SKM-1 treated with dmso at 0.1 percent for 144 hours (cell line): ENCODE measurements around the gene SLC15A5.
A peak's percentile ranks its signal among the peaks of the same experiment; 100 is the strongest.

Experiments used
- DNase-seq: peaks from one replicate; lab custom pipeline; 2025; ENCODE audit not compliant: unreplicated experiment; lab: John Stamatoyannopoulos, UW

Gene SLC15A5, protein sequence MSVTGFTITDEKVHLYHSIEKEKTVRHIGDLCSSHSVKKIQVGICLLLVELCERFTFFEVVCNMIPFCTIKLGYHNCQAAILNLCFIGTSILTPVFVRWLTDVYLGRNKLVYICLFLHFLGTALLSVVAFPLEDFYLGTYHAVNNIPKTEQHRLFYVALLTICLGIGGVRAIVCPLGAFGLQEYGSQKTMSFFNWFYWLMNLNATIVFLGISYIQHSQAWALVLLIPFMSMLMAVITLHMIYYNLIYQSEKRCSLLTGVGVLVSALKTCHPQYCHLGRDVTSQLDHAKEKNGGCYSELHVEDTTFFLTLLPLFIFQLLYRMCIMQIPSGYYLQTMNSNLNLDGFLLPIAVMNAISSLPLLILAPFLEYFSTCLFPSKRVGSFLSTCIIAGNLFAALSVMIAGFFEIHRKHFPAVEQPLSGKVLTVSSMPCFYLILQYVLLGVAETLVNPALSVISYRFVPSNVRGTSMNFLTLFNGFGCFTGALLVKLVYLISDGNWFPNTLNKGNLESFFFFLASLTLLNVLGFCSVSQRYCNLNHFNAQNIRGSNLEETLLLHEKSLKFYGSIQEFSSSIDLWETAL

GRCh38 chr12:16277585-16277984 lies at the start of gene SLC15A5:
Gene SLC15A5, minus strand, starts transcription at chr12:16277685. Its CDS starts 0 bp downstream, at chr12:16277685.
- DNase-seq, result no peak

DNA sequence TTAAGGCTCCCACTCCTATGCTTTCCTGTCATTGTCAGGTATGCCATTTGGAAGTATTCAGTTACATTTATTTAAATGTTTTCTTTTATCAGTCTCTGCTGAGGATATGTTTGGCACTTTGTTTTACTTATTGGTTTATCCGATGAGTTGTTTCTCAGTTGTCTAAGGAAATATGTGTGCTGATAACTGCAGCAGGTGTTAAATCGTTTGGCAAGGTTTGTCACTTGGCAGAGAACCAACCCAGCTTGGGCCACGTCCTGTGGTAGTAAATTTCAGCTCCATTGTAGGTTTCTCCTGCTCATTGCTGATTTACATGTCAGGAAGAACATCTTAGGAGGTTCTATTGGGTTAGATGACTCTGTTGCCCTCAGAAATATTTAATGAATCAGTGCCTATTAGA lies 47.9 kb upstream of the SLC15A5 start:
- no peak for DNase-seq

DNA sequence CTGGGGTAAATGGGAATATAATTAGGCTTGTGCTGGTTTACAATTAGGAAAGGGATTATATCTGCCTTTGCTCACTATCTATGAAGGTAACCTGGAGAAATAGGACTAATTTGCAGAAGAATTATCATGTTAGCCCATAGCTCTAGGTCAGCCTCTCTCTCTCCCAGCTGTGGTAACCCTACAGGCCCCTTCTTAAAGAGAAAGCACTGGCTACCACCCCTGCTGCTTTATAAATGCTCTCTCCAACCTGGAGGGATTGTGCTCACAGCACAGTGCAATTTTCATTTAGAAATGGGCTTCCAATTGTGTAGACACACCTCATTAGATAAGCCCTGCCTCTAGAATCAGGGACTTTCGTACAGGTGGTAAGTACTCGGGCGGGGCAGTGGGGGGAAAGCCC lies 47.3 kb upstream of the SLC15A5 start:
- no peak for DNase-seq

DNA sequence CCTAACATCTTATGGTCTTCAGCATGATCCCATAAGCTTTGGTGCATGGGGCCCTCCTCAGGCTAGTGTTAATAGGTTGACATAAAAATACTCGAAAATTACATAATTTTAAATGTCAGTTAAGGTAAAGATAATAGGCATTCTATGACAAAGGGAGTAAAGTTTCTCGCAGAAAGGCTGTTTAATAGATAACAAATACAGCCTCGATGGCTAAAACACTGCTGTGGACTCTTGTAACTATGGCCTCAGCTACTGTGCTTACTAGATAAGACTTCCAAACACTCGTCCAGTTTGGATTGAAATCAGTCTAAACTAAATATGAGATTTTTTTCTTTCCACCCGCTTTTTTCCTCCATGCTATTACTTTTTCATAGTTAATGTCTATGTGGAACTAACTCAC lies 46.8 kb upstream of the SLC15A5 start:
- DNase-seq, result no peak

- no peak for DNase-seq
These were observed 46.2 kb upstream of the SLC15A5 start for GRCh38 chr12:16323638-16324037.

GRCh38 chr12:16323010-16323409 lies 45.5 kb upstream of the SLC15A5 start:
- DNase-seq, result no peak

GRCh38 chr12:16310934-16311333 lies 33.4 kb upstream of the SLC15A5 start:
- no peak for DNase-seq

GRCh38 chr12:16307856-16308475 lies 30.5 kb upstream of the SLC15A5 start:
- peak; percentile 30 for DNase-seq

- DNase-seq, result no peak
These were observed 26.5 kb upstream of the SLC15A5 start for GRCh38 chr12:16303939-16304338.

- DNase-seq, result no peak
These were observed 23.3 kb upstream of the SLC15A5 start for GRCh38 chr12:16300736-16301135.

GRCh38 chr12:16300122-16300521 lies 22.6 kb upstream of the SLC15A5 start:
- no peak for DNase-seq

DNA sequence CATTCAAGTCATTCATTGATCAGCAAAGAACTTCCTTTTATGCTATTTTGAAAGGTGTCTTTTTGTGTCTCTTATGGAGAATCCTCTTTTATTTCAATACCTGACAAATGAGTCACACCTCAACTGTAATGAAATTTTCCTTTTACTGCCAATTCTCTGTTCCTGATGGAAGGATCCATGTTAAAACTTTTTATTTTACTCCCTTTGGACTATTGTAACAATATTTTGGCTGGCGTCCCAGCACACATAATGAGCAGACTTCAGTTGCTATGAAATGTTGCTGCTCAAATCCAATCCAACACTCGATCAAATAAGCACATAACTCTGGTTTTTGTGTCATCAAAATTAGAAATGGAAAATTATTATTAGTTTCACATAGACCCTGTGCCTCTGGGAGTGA lies 21.9 kb upstream of the SLC15A5 start:
- DNase-seq, result no peak

- no peak for DNase-seq
These were observed 20.0 kb upstream of the SLC15A5 start for GRCh38 chr12:16297521-16297920.

GRCh38 chr12:16294376-16294956 lies 17.0 kb upstream of the SLC15A5 start:
- no peak for DNase-seq

- no peak for DNase-seq
These were observed 13.5 kb upstream of the SLC15A5 start for GRCh38 chr12:16291032-16291431.

DNA sequence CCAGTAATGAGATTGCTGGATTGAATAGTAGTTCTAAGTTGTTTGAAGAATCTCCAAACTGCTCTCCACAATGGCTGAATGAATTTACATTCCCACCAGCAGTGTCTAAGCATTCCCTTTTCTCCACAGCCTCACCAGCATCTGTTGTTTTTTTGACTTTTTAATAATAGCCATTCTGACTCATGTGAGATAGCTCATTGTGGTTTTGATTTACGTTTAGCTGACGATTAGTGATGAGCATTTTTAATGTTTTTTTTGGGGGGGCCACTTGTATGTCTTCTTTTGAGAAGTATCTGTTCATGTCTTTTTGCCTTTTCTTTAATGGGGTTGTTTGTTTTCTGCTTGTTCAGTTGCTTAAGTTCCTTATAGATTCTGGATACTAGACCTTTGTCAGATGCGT lies 8.1 kb upstream of the SLC15A5 start:
- no peak for DNase-seq

- no peak for DNase-seq
These were observed 5.5 kb upstream of the SLC15A5 start for GRCh38 chr12:16282978-16283377.

DNA sequence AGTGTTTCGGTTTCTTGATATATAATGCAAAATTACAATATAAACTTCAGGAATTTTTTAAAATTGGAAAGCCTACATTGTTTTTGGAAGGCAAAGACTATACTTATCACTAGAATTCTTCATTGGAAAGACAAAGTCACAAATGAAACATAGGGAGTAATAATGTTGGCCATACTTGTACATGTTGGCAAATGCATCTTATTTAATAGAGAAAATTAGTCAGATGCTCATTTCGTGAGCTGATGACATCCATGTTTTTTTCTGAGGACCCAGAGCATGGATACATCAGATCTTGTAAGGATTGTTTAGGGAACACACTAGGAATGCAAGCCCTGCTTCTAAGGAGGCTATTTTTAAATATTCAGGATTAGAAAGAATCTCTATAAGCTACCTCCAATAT lies 4.6 kb upstream of the SLC15A5 start:
- no peak for DNase-seq

- no peak for DNase-seq
These were observed 3.7 kb upstream of the SLC15A5 start for GRCh38 chr12:16281157-16281556.

DNA sequence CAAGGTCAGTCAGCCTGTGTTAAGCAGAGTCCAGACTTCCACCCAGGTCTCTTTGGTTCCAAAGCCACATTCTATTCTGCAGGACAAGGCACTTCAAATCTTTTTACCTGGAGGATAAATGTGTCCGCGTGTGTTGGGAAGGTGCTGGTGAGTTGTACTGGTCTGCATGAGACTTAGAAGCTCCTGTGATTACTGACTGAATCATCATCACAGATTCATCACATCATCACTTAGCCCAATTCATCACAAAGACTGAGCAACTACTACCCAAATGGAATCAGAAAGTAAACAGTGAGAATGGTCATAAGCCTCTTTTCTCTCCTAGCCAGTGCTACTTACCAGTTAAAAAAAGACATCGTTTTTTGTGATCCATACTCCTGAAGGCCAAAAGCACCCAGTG lies 5.3 kb downstream of the SLC15A5 start:
- no peak for DNase-seq

- no peak for DNase-seq
These were observed 6.4 kb downstream of the SLC15A5 start for GRCh38 chr12:16271062-16271461.

GRCh38 chr12:16269946-16270345 lies 7.5 kb downstream of the SLC15A5 start:
- DNase-seq, result no peak
